Measurements from ENCODE around the gene LUC7L3.

GRCh38 chr17:50771991-50772785 is 52.8 kb downstream of the LUC7L3 start:
- TF ChIP-seq POLR2A (IDR thresholded peaks at IDR 0.05) (no peak), CTCF (IDR thresholded peaks at IDR 0.05) (no peak)
